Neural progenitor cell (in vitro differentiated cells): ENCODE measurements around the gene PTPRN2.

Experiments
- EZH2 ChIP-seq: fragments of 200-600 bp; sonication (generic); IDR thresholded peaks from 2 replicates; pipeline ENCODE4 v1.6.1; 2017; ENCODE audit warnings: antibody characterized with exemption, mild to moderate bottlenecking, moderate library complexity
- EZH2phosphoT487 ChIP-seq: fragments of 200-600 bp; sonication (generic); IDR thresholded peaks from 2 replicates; pipeline ENCODE4 v1.6.1; 2017; ENCODE audit warnings: antibody characterized with exemption
- TF ChIP-seq, protein P1 (sequence below): fragments of 200-600 bp; sonication (generic); IDR thresholded peaks from 2 replicates; pipeline ENCODE4 v1.5.1; 2017; ENCODE audit warnings: antibody characterized with exemption, mild to moderate bottlenecking

DNA sequence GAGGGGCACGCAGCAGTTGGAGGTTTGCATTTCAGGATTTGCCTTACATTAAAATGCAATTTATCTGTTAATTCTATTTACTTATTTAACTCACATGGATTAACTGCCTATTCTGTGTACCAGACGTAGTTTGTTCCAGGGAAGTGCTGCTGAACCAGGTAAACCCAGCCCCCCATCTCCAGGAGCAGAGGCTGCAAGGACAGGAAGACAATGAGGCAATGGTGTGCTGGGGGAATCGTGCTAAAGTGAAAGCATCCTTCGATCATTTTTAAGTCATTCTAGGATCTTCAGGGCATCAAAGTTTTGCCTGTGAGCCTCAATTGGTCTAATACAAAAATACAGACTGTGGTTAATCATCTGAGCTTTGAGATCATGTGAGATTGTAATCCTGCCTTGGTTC lies 1084.4 kb downstream of the PTPRN2 start:
- TF ChIP-seq, protein P1, sequence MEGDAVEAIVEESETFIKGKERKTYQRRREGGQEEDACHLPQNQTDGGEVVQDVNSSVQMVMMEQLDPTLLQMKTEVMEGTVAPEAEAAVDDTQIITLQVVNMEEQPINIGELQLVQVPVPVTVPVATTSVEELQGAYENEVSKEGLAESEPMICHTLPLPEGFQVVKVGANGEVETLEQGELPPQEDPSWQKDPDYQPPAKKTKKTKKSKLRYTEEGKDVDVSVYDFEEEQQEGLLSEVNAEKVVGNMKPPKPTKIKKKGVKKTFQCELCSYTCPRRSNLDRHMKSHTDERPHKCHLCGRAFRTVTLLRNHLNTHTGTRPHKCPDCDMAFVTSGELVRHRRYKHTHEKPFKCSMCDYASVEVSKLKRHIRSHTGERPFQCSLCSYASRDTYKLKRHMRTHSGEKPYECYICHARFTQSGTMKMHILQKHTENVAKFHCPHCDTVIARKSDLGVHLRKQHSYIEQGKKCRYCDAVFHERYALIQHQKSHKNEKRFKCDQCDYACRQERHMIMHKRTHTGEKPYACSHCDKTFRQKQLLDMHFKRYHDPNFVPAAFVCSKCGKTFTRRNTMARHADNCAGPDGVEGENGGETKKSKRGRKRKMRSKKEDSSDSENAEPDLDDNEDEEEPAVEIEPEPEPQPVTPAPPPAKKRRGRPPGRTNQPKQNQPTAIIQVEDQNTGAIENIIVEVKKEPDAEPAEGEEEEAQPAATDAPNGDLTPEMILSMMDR = no peak
- TF ChIP-seq EZH2phosphoT487 (no peak), EZH2 (no peak)
